SJCRH30 (cell line): ENCODE data around the gene INSL4. TPM values are rescaled to one million over a fixed set of nuclear protein-coding genes. Genes with fewer than 3 reads are reported as not detected.

ENCODE experiments used
- DNase-seq, 2 experiments: peaks; one replicate each; pipeline ENCODE4 v3.0.0-alpha.2; 2015 to 2020
- H3K27ac ChIP-seq: fragments of 250-450 bp; sonication (Bioruptor Pico); 2 replicates; pipeline ENCODE4 v1.5.1; 2020; ENCODE audit warnings: mild to moderate bottlenecking, moderate library complexity
- H3K27me3 ChIP-seq: fragments of 250-450 bp; sonication (Bioruptor Pico); 2 replicates; pipeline ENCODE4 v1.5.1; 2020; ENCODE audit warnings: mild to moderate bottlenecking, moderate library complexity
- H3K36me3 ChIP-seq: fragments of 250-450 bp; sonication (Bioruptor Pico); 2 replicates; pipeline ENCODE4 v1.5.1; 2020; ENCODE audit warnings: mild to moderate bottlenecking, moderate library complexity
- H3K4me1 ChIP-seq: fragments of 250-450 bp; sonication (Bioruptor Pico); 2 replicates; pipeline ENCODE4 v1.5.1; 2020; ENCODE audit warnings: mild to moderate bottlenecking, moderate library complexity
- H3K4me3 ChIP-seq: fragments of 250-450 bp; sonication (Bioruptor Pico); 2 replicates; pipeline ENCODE4 v1.5.1; 2020; ENCODE audit warnings: mild to moderate bottlenecking, moderate library complexity
- H3K9me3 ChIP-seq: fragments of 250-450 bp; sonication (Bioruptor Pico); replicated peaks from 2 replicates; pipeline ENCODE4 v1.5.1; 2020; ENCODE audit warnings: mild to moderate bottlenecking, moderate library complexity
- total RNA-seq: library from RNA; depleted of rRNA; stranded (reverse); fragments of >200 nt; shearing (Covaris generic); gene quantifications from 2 replicates; pipeline ENCODE4 v1.2.3, GENCODE V29; 2014; rRNA removed

Gene INSL4
- total RNA-seq, result not detected in 2 replicates

DNA sequence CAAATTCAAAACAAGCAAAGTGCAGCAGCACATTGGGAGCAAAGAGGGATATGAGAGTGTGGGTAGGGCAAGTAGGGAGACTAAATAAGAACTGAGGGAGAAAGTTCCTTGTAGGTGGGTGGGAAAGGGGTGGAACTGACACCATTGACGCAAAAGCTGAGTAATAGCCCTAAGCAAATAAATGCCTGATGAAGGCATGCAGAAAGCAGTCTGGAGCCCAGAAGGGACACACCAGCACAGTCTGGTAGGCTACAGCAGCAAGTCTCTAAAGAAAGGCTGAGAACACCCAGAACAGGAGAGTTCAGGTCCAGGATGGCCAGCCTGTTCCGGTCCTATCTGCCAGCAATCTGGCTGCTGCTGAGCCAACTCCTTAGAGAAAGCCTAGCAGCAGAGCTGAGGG is at the start of gene INSL4:
TSS of gene INSL4 (plus strand) at position 208 of the 400 bp plus-strand sequence. CDS start at position 313, 105 bp downstream.
- Histone ChIP-seq H3K4me1 (no peaks in the 10 kb centered on the region), H3K27me3 (no peaks in the 10 kb centered on the region), H3K9me3 (no peaks in the 10 kb centered on the region), H3K36me3 (no peaks in the 10 kb centered on the region), H3K4me3 (no peak within 1 kb of the TSS), H3K27ac (no peak within 1 kb of the TSS)
- no peak for DNase-seq

DNA sequence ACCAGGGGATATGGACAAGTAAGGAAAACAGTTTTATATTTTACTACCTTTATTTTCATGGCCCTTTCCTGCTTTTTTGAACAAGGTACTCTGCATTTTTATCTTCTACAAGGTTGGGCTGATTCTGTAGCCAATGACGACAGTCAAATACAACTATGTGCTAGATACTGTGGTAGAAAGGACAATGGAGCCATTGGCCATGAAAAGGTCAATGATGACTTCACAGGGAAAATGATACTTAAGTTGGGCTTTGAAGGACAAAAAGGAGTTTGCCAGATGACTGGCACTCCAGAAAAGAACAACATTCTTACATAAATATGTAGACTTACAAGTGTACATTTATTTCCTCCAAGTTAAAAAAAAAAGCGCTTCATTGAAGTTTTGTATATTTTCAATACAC is 46.4 kb upstream of the INSL4 start:
- H3K4me1 ChIP-seq, result no peaks in the 10 kb centered on the region
- no peak overlapping the region for H3K27ac ChIP-seq
- DNase-seq, result no peak
- no peaks in the 10 kb centered on the region for H3K27me3 ChIP-seq
- H3K9me3 ChIP-seq, result no peaks in the 10 kb centered on the region
- no peak overlapping the region for H3K4me3 ChIP-seq
- no peaks in the 10 kb centered on the region for H3K36me3 ChIP-seq

DNA sequence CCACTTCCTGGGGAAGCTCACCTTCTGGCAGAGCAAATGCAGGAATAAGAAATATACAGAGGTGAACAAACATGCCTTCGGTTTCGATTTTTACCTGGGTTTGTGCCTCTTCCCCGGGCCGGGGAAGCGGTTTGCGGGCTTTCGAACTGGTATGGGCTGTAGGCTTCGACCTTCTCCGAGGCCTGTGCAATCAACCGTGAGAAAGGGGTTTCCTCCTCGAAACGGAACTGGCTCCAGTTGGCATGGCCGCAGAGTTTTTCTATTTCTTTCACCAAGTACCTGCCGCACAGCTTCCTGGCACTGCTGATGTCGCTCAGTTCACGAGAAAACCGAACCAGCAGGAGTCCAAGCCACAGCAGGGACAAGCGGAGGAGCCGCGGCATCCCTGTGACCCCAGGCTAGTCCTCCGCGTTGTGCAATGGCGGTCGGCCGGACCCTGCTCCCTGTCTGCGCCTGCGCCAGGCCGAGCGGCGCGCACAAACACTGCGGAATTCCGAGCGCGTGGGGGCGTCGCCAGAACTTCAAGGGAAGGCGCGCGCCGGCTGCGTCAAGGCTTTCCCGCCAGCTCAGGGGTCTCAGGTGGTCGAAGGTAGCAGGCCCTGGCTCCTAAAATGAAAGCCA is 45.9 kb upstream of the INSL4 start, which contains the start of gene INSL6:
TSS of gene INSL6 (minus strand) at position 420 of the 621 bp plus-strand sequence. CDS start at position 383, 37 bp downstream.
- no peak within 1 kb of the TSS for H3K27ac ChIP-seq
- H3K4me3 ChIP-seq, result no peak within 1 kb of the TSS
- DNase-seq, result no peak
- no peaks in the 10 kb centered on the region for H3K27me3 ChIP-seq
- H3K36me3 ChIP-seq, result no peaks in the 10 kb centered on the region
- H3K9me3 ChIP-seq, result no peaks in the 10 kb centered on the region
- H3K4me1 ChIP-seq, result no peaks in the 10 kb centered on the region

DNA sequence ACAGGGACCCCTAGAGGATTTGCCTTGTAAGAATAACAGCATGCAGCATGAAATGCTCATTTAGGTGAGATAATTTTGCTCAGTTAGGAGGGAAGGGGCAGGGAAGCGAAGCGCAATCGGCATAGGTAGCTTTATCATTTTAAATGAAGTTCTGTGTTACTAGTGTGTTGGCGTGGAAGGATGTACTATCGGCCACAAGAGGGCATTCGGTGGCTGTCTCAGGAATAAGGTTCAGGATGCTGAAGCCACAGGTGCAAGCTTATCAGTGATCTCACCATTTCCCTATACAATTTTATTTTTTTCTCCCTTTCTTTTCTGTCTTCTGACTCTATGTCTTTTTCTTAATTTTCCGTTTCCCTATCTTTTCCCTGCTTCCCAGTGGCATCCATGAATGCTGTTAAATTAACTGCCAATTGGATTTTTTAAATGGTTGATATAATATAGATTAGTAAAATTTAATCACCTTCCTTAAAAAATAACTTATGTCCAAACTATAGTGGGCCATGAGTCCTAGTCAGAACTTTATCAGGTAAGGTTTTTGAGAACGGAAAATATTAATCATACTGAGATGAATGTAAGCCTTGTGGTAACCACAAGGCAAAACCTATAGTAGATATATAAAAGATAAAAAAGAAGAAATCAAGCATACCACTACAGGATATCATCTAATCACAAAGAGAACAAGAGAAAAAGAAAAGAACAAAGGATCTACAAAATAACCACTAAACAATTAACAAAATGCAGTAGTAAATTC is 44.6 kb upstream of the INSL4 start:
- no peaks in the 10 kb centered on the region for H3K27me3 ChIP-seq
- H3K27ac ChIP-seq, result no peak overlapping the region
- H3K4me1 ChIP-seq, result no peaks in the 10 kb centered on the region
- H3K4me3 ChIP-seq, result no peak overlapping the region
- H3K36me3 ChIP-seq, result no peaks in the 10 kb centered on the region
- H3K9me3 ChIP-seq, result no peaks in the 10 kb centered on the region
- peak; percentile 37 to 63 for DNase-seq

DNA sequence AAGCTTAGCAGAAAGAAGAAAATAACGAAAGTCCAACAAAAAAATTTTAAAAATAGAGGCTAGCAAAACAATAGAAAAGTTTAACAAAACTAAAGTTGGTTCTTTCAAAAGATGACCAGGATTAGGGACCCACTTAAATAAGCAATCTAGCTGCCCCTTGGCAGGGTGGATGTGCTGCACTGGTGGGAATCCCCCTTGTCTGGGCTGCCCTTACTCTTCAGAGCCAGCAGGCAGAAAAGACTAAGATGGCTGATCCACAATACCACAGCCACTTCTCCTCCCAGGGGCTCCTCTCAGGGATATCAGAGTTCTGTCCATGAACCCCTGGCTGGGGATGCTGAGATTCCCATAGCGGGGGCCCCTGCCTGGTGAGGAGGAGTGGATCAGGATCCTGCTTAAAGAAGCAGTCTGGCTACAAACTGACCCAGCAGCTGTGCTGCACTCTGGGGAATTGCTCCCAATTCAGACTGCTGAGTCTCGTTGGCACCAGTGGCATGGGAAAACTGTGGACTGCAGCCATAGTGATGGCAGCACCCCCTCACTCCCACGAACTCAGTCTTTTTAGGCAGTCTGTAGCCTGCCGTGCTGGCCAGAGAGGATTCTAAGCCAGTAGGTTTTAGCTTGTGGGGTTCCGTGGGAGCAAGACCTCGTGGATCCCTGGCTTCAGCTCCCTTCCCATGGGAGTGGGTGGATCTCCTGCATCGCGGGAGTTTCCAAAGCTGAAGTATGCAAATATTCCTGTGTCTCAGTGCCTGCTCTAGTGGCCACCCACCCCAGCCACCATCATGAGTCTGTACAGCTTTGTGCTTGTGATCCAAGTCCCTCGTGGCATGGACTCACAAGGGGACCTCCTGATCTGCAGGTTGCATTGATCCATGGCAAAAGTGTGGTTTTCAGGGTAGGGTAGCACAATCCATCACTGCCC is 42.9 kb upstream of the INSL4 start:
- no peaks in the 10 kb centered on the region for H3K27me3 ChIP-seq
- no peaks in the 10 kb centered on the region for H3K36me3 ChIP-seq
- H3K4me3 ChIP-seq, result no peak overlapping the region
- H3K4me1 ChIP-seq, result no peaks in the 10 kb centered on the region
- H3K27ac ChIP-seq, result no peak overlapping the region
- no peaks in the 10 kb centered on the region for H3K9me3 ChIP-seq
- peak in 1 of 2 experiments; percentile 1 for DNase-seq

DNA sequence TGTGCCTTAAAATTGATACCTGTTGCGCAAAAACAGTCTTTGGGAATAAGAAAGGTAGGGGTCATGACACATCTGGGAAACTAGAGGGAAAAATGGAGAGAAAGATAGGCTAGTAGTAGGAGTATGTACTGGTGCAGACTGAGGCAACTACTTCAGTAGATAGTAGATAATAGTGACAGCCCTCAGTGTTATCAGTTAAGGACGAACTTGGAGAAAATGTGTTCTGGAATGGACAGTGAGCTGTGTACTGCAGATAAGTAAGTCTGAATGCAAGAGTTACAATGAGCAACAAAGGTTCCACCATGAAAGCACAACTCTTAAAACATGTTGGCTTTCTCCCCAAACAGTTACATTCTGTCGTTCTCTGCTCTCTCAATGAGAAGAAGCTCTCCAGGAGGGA is 39.2 kb upstream of the INSL4 start:
- Histone ChIP-seq H3K36me3 (no peaks in the 10 kb centered on the region), H3K9me3 (no peaks in the 10 kb centered on the region), H3K4me1 (no peaks in the 10 kb centered on the region), H3K27me3 (no peaks in the 10 kb centered on the region), H3K4me3 (no peak overlapping the region), H3K27ac (no peak overlapping the region)
- DNase-seq, result no peak

DNA sequence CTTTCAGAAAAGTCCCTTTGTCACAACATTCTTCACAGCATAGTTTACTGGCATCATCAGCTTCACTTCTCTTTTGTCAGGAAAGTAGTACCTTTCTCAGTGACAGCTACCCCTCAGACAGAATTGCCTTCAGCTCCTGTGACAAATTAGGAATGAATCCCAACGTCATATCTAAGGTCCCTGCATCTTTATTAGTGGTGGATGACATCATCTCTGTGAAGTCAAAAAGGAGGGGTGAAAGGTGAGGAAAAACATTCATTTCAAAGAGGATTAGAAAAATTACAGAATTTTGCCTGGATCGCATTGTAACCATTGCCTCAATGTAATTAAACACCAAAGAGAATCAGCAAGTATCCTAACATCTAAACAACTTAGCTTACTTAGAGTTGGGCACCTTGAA is 37.9 kb upstream of the INSL4 start:
- no peak for DNase-seq
- H3K9me3 ChIP-seq, result no peaks in the 10 kb centered on the region
- no peak overlapping the region for H3K4me3 ChIP-seq
- no peaks in the 10 kb centered on the region for H3K36me3 ChIP-seq
- H3K27me3 ChIP-seq, result no peaks in the 10 kb centered on the region
- H3K4me1 ChIP-seq, result no peaks in the 10 kb centered on the region
- no peak overlapping the region for H3K27ac ChIP-seq

DNA sequence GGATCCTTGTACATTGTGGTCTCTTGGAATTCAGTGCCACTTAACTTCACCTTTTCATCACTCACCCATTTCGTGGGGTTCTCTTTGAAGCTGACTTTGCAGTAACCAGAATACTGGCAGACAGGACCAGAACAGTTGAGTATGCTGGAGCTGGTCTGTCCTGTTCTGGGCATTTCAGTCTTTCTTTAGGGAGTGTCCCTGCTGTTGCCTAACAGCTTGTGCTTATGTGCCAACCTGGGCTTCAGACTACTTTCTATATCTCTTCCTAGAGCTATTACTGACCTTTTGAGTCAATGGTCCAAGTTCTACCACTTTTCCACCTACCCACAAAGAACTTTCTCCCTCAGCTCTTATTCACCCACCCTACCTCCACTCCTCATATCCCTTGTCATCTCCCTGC is 35.8 kb upstream of the INSL4 start:
- no peaks in the 10 kb centered on the region for H3K27me3 ChIP-seq
- no peak overlapping the region for H3K4me3 ChIP-seq
- H3K9me3 ChIP-seq, result no peaks in the 10 kb centered on the region
- DNase-seq, result no peak
- no peak overlapping the region for H3K27ac ChIP-seq
- H3K4me1 ChIP-seq, result no peaks in the 10 kb centered on the region
- H3K36me3 ChIP-seq, result no peaks in the 10 kb centered on the region

DNA sequence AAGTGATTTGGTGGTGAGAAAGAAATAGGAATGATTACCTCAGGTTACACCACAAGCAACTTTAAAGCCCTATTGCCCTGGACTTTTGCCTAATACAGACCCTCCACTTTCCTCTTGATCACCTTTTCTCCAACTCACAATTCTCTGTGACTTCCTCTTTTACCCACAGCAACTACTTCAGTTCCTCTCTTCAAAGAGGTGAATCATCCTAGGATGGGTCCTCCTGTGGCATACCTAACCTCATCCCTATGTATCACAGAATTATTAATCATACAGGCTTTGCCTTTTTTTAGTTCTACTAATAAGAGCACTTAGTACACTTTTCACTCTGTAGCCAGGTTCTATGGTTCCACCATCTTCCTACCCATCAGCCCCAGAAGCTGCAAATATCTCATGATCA is 26.1 kb upstream of the INSL4 start:
- no peaks in the 10 kb centered on the region for H3K9me3 ChIP-seq

DNA sequence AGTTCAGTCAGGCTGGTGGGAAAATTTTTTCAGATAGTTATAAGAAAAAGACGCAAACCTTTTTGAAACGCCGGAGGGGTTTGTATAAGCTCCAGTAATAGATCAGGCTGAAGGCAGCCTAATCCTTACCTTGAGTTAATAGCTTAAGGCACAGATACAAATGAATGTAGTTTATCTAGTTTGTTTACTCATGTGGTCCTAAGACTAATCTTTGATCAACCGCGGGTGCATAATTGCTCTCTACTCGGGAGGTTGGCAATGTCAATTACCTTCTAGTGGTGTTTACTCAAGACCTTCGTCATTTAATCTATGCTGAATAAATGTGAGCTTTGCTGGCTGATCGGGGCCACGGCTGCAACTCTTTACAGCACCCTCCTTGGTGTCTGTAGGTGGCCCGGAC is 665 bp upstream of the INSL4 start:
- Histone ChIP-seq H3K27ac (no peak overlapping the region), H3K4me1 (no peaks in the 10 kb centered on the region), H3K36me3 (no peaks in the 10 kb centered on the region), H3K4me3 (no peak overlapping the region), H3K9me3 (no peaks in the 10 kb centered on the region), H3K27me3 (no peaks in the 10 kb centered on the region)
- DNase-seq, result no peak

More for the DNA sequence above, 26.1 kb upstream of the INSL4 start:
- Histone ChIP-seq H3K27me3 (no peaks in the 10 kb centered on the region), H3K4me1 (no peaks in the 10 kb centered on the region), H3K27ac (no peak overlapping the region), H3K36me3 (no peaks in the 10 kb centered on the region), H3K4me3 (no peak overlapping the region)
- no peak for DNase-seq

DNA sequence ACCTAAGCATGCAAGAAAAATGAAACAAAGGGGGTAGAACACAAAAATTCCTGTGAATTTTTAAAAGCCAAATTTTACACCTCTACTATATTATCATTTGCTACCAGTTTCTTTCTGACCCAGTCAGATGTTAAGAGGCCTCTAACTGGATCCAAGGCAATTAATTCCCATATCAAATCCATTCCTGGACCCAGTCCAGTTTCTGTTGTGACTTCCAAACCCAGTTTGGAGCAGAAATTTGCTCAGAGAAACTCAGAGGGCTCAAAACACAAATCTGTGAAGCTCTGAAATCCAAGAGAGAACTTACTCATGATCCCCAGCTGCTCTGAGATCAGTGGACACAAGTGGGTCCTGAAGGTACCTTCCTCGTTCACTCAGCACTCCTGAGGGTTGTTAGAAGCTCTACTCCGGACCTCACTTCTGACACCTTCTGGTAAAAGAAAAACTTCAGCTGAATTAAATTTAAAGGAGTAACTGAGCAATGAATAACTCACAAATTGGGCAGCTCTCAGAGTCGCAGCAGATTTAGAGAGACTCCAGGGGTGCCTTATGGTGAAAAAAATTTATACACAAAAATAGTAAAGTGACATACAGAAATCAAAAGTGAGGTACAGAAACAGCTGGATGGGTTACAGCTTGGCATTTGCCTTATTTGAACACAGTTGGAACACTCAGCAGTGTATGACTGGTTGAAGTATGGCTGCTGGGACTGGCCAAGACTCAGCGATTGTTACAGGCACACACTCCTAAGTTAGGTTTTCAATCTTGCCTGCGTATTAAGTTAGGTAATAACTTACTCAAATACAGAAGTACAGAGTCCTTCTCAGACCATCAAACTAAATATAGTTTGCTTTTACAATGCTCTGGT is 32.4 kb downstream of the INSL4 start:
- no peak overlapping the region for H3K4me3 ChIP-seq
- no peaks in the 10 kb centered on the region for H3K36me3 ChIP-seq
- DNase-seq, result peak in 1 of 2 experiments; percentile 9
- 0 out of 2 replicates have a peak, but pooled peaks cover 3% of the 10 kb centered on the region for H3K9me3 ChIP-seq
- H3K27ac ChIP-seq, result no peak overlapping the region
- H3K4me1 ChIP-seq, result peaks cover 2% of the 10 kb centered on the region
- H3K27me3 ChIP-seq, result no peaks in the 10 kb centered on the region

DNA sequence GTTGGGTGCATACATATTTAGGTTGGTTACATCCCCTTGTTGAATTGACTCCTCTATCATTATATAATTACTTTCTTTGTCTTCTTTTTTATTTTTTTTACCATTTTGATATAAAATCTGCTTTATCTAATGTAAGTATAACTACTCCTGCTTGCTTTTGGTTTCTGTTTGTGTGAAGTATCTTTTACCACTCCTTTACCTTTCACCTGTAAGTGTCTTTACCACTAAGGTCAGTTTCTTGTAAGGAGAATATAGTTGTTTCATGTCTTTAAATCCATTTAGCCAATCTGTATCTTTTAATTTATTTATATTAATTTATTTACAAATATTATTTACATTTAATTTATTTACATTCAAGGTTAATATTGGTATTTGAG is 33.0 kb downstream of the INSL4 start:
- Histone ChIP-seq H3K27ac (no peak overlapping the region), H3K36me3 (no peaks in the 10 kb centered on the region), H3K27me3 (no peaks in the 10 kb centered on the region)

DNA sequence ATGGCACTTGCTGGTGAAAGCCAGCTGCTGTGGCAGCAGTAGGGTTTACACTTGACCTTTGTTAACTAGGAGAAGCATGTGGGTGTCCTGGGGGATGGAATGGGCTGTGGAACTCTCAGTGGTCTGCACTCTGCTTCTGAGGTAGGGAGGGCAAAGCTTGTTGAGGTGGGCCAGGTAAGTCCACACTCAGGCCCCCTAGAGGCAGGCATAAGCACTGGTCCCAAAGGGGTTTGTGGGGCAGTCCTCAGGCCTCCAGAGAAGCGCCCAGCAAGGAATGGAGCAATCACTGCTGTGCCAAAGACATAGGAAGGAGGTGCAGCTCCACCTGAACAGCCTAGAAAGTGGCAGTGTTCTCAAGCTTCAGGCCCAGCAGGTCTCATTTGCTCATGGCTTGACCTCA is 34.7 kb downstream of the INSL4 start:
- no peaks in the 10 kb centered on the region for H3K27me3 ChIP-seq
- no peak for DNase-seq
- H3K4me3 ChIP-seq, result no peak overlapping the region

More for the DNA sequence above, 33.0 kb downstream of the INSL4 start:
- DNase-seq, result no peak
- Histone ChIP-seq H3K9me3 (0 out of 2 replicates have a peak, but pooled peaks cover 3% of the 10 kb centered on the region), H3K4me1 (peaks cover 5% of the 10 kb centered on the region), H3K4me3 (no peak overlapping the region)

DNA sequence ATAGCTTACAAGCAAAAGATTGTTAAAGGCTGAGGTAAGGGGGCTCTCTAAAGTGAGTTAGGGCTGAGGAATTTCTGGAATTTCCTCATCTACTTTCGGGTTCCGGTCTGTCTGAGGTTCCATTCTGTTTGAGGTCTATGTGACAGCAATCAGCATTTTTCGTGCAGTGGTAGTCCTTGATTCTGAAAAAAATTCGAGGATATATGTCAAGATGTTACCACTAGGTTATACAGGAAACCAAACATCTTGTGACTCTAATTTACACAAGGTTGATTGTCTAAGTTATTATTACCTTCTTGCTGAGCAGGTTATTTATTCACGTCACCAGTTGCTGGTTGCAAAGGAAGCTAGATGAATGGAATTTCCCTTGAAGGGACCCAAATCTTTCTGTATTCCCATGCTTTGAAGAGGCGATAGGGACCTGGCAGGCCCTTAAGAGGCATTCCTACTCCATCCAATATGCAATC is 38.1 kb downstream of the INSL4 start:
- no peak overlapping the region for H3K4me3 ChIP-seq
- peak overlapping the region; percentile 25 for H3K27ac ChIP-seq
- H3K9me3 ChIP-seq, result no peaks in the 10 kb centered on the region
- H3K36me3 ChIP-seq, result no peaks in the 10 kb centered on the region
- peaks cover 14% of the 10 kb centered on the region for H3K4me1 ChIP-seq
- H3K27me3 ChIP-seq, result no peaks in the 10 kb centered on the region
- peak; percentile 13 to 23 for DNase-seq

More for the DNA sequence above, 34.7 kb downstream of the INSL4 start:
- no peak overlapping the region for H3K27ac ChIP-seq
- H3K36me3 ChIP-seq, result no peaks in the 10 kb centered on the region
- peaks cover 14% of the 10 kb centered on the region for H3K4me1 ChIP-seq
- 0 out of 2 replicates have a peak, but pooled peaks cover 3% of the 10 kb centered on the region for H3K9me3 ChIP-seq
